ENCODE data around the gene SIMC1. TPM values are rescaled to one million over a fixed set of nuclear protein-coding genes. Genes with fewer than 3 reads are reported as not detected.

Gene SIMC1
- total RNA-seq, 1 experiment from 2014 or later: 19.7 TPM

DNA sequence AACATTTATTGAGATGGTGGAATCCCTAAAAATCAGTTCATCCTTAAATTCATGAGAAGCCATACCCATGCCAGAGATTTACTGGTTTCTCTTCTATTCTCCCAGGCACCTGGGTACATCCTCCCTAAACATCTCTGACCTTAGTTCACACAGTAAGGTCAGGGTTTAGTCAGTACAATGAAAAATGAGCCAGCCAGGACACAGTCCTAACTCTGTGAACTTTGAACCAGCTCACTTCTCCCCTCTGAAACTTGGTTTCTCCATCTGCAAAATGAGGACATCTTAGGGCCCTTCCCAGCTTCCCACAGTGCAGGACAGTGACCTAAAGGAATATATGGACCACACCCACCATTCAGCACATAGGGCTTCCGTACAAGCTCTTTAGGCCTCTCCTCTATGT, 148.3 kb downstream of the SIMC1 start:
- peak overlapping the region in 1 of 2 experiments; percentile 78; a peak in 1 of 4 replicates for H3K4me3 ChIP-seq (replicated peaks in 1 of 2; ENCODE audit: low read depth in 1 of 2, low read length in 2 of 2)
- CTCF ChIA-PET: no interaction called here
- peaks cover 64% of the 10 kb centered on the region for H3K79me2 ChIP-seq (ENCODE audit: insufficient read depth, low read length)

More for the DNA sequence above, 148.3 kb downstream of the SIMC1 start:
- ChIA-PET POLR2A (no interaction called here), RAD21 (ENCODE audit: low non-redundant PET in 1 of 2, low total read pairs in 2 of 2, uncharacterized antibody in 2 of 2, unreplicated experiment in 2 of 2) (no interaction called here)
- Histone ChIP-seq H4K20me1 (ENCODE audit: insufficient read depth) (peaks cover 13% of the 10 kb centered on the region; the same call in 1 of the 2 replicates), H3K9me3 (ENCODE audit: control insufficient read depth in 1 of 2, insufficient read depth in 1 of 2, low read depth in 1 of 2, low read length in 2 of 2) (no peaks in the 10 kb centered on the region), H3K9me2 (ENCODE audit: insufficient read depth) (no peaks in the 10 kb centered on the region), H2AFZ (ENCODE audit: low read depth, low read length, poor library complexity, severe bottlenecking) (no peak overlapping the region), H3K4me2 (ENCODE audit: low read length) (peak overlapping the region; percentile 86), H3K9ac (ENCODE audit: low read length) (no peak overlapping the region), H3K27ac (ENCODE audit: low read depth, low read length) (no peak overlapping the region), H3K27me3 (ENCODE audit: insufficient read depth, low read length) (no peaks in the 10 kb centered on the region), H3K36me3 (ENCODE audit: control insufficient read depth in 1 of 2, insufficient read depth in 2 of 2, low read length in 2 of 2) (peaks cover 25 to 66% of the 10 kb centered on the region in 2 experiments; a peak in 3 of 4 replicates), H3K4me1 (ENCODE audit: control insufficient read depth in 1 of 2, insufficient read depth in 2 of 2, low read length in 2 of 2) (peaks cover 11 to 22% of the 10 kb centered on the region in 2 experiments; a peak in 3 of 4 replicates)
- DNase-seq (ENCODE audit: low read depth, low spot score) (no peak), ATAC-seq (no peak)
- TF ChIP-seq SIN3A (IDR thresholded peaks at IDR 0.05; ENCODE audit: low read depth): no peak
- TF ChIP-seq, protein P1, sequence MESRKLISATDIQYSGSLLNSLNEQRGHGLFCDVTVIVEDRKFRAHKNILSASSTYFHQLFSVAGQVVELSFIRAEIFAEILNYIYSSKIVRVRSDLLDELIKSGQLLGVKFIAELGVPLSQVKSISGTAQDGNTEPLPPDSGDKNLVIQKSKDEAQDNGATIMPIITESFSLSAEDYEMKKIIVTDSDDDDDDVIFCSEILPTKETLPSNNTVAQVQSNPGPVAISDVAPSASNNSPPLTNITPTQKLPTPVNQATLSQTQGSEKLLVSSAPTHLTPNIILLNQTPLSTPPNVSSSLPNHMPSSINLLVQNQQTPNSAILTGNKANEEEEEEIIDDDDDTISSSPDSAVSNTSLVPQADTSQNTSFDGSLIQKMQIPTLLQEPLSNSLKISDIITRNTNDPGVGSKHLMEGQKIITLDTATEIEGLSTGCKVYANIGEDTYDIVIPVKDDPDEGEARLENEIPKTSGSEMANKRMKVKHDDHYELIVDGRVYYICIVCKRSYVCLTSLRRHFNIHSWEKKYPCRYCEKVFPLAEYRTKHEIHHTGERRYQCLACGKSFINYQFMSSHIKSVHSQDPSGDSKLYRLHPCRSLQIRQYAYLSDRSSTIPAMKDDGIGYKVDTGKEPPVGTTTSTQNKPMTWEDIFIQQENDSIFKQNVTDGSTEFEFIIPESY (IDR thresholded peaks at IDR 0.05; ENCODE audit: extremely low read depth, insufficient replicate concordance, low read length): no peak
- no peak for TF ChIP-seq CTCF (IDR thresholded peaks at IDR 0.05 in 2 of 3, conservative IDR thresholded peaks at IDR 0.05 in 1 of 3; ENCODE audit: borderline replicate concordance in 1 of 3, insufficient read depth in 1 of 3, low read depth in 2 of 3, low read length in 2 of 3)
- no peak for TF ChIP-seq JUND (IDR thresholded peaks at IDR 0.05)
- BruUV-seq (replicated peaks): no TSS peak
- intact Hi-C loops (cut with micrococcal nuclease): no loop called here
